Smooth muscle cell (in vitro differentiated cells): ENCODE results near the gene AMPD2. TPM values are rescaled to one million over a fixed set of nuclear protein-coding genes. Genes with fewer than 3 reads are reported as not detected.

Source experiments
- DNase-seq: peaks from one replicate; lab custom pipeline; 2025; ENCODE audit not compliant: unreplicated experiment; lab: John Stamatoyannopoulos, UW
- H2AFZ ChIP-seq: fragments of 200-600 bp; sonication (generic); 2 replicates; pipeline ENCODE4 v1.6.0; 2016; ENCODE audit warnings: antibody characterized with exemption, low read depth, mild to moderate bottlenecking
- H3F3A ChIP-seq: fragments of 200-600 bp; sonication (generic); 2 replicates; pipeline ENCODE4 v1.6.0; 2017; ENCODE audit warnings: antibody characterized with exemption, low read depth
- H3K27ac ChIP-seq: fragments of 200-600 bp; sonication (generic); 2 replicates; pipeline ENCODE4 v1.5.1; 2016; ENCODE audit warnings: low read depth, mild to moderate bottlenecking
- H3K27me3 ChIP-seq: fragments of 200-600 bp; sonication (generic); 2 replicates; pipeline ENCODE4 v1.6.1; 2016; ENCODE audit warnings: low read depth, mild to moderate bottlenecking
- H3K36me3 ChIP-seq: fragments of 200-600 bp; sonication (generic); 2 replicates; pipeline ENCODE4 v1.5.1; 2016; ENCODE audit warnings: low read depth
- H3K4me1 ChIP-seq: fragments of 200-600 bp; sonication (generic); 2 replicates; pipeline ENCODE4 v1.5.1; 2016; ENCODE audit warnings: low read depth
- H3K4me2 ChIP-seq: fragments of 200-600 bp; sonication (generic); 2 replicates; pipeline ENCODE4 v1.6.0; 2016; ENCODE audit warnings: mild to moderate bottlenecking
- H3K4me3 ChIP-seq: fragments of 200-600 bp; sonication (generic); 2 replicates; pipeline ENCODE4 v1.5.1; 2016; ENCODE audit warnings: mild to moderate bottlenecking
- H3K79me2 ChIP-seq: fragments of 200-600 bp; sonication (generic); 2 replicates; pipeline ENCODE4 v1.6.0; 2016; ENCODE audit warnings: low read depth, mild to moderate bottlenecking
- H3K9ac ChIP-seq: fragments of 200-600 bp; sonication (generic); 2 replicates; pipeline ENCODE4 v1.6.0; 2016; ENCODE audit warnings: low read depth
- H3K9me3 ChIP-seq: fragments of 200-600 bp; sonication (generic); replicated peaks from 2 replicates; pipeline ENCODE4 v1.5.1; 2016; ENCODE audit warnings: low read depth
- H4K20me1 ChIP-seq: fragments of 200-600 bp; sonication (generic); 2 replicates; pipeline ENCODE4 v1.6.0; 2016; ENCODE audit warnings: low read depth
- CTCF ChIP-seq: fragments of 200-600 bp; sonication (generic); IDR thresholded peaks from 2 replicates; pipeline ENCODE4 v1.5.1; 2017; ENCODE audit warnings: borderline replicate concordance, mild to moderate bottlenecking, antibody characterized with exemption; ENCODE audit not compliant: insufficient read depth, poor library complexity, severe bottlenecking
- WGBS: methylation state at CpG from one replicate; pipeline ENCODE4 v1.1.7; 2016; ENCODE audit warnings: low lambda C conversion rate; 5-methylcytosine and 5-hydroxymethylcytosine counted together
- polyA plus RNA-seq: library from polyadenylated mRNA; unstranded; fragments of >200 nt; fragmentation: Nextera tagmentation; extraction: Ambion mirVana; gene quantifications from 2 replicates; pipeline ENCODE4 v1.2.1, GENCODE V29; 2016
- total RNA-seq: library from RNA; depleted of rRNA; stranded (reverse); fragments of >200 nt; gene quantifications from 2 replicates; pipeline ENCODE4 v1.2.3, GENCODE V29; 2014

Gene AMPD2
- total and polyA plus RNA-seq, 2 experiments from 2014 or later: 57.4 to 104 TPM

DNA sequence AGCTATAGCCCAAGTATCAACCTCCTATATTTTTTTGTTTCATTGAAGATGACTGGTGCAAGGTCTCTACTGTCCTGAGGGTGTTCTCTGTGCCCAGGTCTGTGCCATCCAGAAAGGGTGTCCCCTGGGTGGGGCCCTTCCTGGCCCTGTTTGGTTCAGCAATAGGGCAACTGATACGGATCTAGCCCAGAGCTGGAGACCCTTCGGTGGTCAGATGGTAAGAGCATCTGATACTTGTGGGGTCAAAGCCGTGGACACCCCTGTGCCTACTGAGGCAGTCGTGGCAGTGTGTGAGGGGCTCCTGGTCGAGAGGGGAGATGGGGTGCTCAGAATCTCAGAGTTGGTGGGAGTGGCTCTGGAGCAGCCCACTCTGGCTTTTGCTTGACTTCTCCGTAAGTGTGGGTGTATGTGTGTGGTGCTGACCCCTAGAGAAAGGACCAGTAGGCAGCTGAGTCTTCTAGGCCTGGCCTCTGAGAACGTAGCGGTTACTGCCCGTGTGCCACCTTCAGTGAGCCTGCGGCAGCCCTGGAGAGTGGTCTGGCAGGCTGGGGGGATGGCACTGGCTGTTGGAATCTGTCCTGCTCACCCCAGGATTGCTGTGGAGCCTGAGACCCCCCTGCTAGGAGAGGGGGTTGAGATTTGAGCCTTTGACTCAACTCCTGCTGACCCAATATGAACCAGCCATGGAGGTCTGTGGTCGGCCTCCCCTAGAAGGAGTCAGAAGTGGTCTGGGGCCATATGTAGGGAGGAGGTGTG is 2.7 kb downstream of the AMPD2 start:
- Histone ChIP-seq H3K27ac (no peak overlapping the region), H3K4me3 (peak overlapping the region; percentile 83), H2AFZ (no peak overlapping the region), H3K9me3 (no peaks in the 10 kb centered on the region), H3F3A (peaks cover 7% of the 10 kb centered on the region), H3K27me3 (no peaks in the 10 kb centered on the region), H3K36me3 (no peaks in the 10 kb centered on the region), H4K20me1 (peaks cover 59% of the 10 kb centered on the region), H3K9ac (no peak overlapping the region), H3K4me1 (peaks cover 12% of the 10 kb centered on the region), H3K4me2 (peak overlapping the region; percentile 96), H3K79me2 (peaks cover 56% of the 10 kb centered on the region)
- 90% methylated on average over 11 of the region's 11 CpGs for whole genome bisulfite sequencing
- no peak for TF ChIP-seq CTCF
- no peak for DNase-seq

DNA sequence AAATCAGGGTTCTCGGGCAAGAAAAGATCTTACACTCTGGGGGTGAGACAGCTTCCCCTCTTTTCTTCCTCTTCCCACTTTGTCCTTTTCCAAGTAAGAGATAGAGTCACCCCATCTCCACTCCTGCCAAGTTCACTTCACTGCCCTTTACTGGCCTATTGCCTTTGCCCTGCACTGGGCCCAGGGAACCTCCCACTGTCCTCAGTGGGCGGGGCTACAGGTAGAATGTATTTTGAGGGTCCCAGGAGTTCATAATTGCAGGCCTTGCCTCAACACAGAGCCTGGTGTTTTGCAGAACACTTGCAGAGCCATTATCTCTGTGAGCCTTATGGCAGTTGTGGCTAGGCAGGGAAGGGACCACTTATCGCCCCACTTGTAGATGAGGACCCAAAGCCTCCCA is 3.3 kb downstream of the AMPD2 start:
- H3K4me2 ChIP-seq: peak overlapping the region; percentile 96
- H3K36me3 ChIP-seq: no peaks in the 10 kb centered on the region
- H3K4me3 ChIP-seq: no peak overlapping the region
- peaks cover 59% of the 10 kb centered on the region for H4K20me1 ChIP-seq
- H3F3A ChIP-seq: peaks cover 7% of the 10 kb centered on the region
- no peak for DNase-seq
- H3K9ac ChIP-seq: no peak overlapping the region
- no peaks in the 10 kb centered on the region for H3K9me3 ChIP-seq
- H3K27me3 ChIP-seq: no peaks in the 10 kb centered on the region
- TF ChIP-seq CTCF: no peak
- H3K4me1 ChIP-seq: peaks cover 7% of the 10 kb centered on the region
- no peak overlapping the region for H3K27ac ChIP-seq
- 96% methylated on average over 3 of the region's 3 CpGs for WGBS
- H3K79me2 ChIP-seq: peaks cover 56% of the 10 kb centered on the region
- H2AFZ ChIP-seq: no peak overlapping the region

DNA sequence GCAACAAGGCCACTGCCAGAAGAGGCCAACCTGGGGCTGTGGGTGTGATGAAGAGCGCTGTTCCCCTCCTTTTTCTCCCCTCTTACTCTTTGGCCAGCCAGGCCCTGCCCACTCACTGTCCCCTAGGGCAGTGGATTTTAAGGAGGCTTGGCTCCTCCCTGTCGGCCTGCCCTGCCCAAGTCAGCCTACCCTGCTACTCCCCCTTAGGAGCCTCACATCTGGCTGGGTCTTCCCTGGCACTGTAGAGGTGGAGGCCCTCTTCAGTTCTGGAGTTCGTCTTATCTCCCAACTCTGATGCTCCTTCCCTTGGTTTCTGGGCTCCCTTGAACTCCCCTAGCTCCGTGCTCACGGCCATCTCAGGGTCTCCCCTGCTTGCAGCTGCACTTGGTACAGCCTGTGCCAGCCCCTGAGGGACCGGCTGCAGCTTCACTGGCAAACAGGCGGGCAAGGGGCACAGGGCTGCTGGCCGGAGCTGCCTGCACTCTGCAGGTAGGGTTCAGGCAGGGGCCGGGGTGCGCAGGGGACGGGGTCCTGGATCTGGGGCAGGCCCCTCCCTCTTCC is 4.0 kb downstream of the AMPD2 start:
- H3F3A ChIP-seq: peaks cover 5% of the 10 kb centered on the region
- no peaks in the 10 kb centered on the region for H3K9me3 ChIP-seq
- no peak overlapping the region for H3K27ac ChIP-seq
- H3K4me3 ChIP-seq: no peak overlapping the region
- WGBS: 85% methylated on average over 11 of the region's 11 CpGs
- DNase-seq: no peak
- no peak for TF ChIP-seq CTCF
- no peak overlapping the region for H3K9ac ChIP-seq
- no peaks in the 10 kb centered on the region for H3K36me3 ChIP-seq
- no peak overlapping the region for H2AFZ ChIP-seq
- peaks cover 56% of the 10 kb centered on the region for H3K79me2 ChIP-seq
- H3K4me2 ChIP-seq: peak overlapping the region; percentile 96
- peaks cover 59% of the 10 kb centered on the region for H4K20me1 ChIP-seq
- no peaks in the 10 kb centered on the region for H3K27me3 ChIP-seq
- H3K4me1 ChIP-seq: peaks cover 7% of the 10 kb centered on the region
